NCI-H2107 (cell line): ENCODE measurements around the gene RBBP4.
"Not testable (repeated sequence)": the region's sequence is repeated elsewhere in the genome, so short reads cannot be mapped to it uniquely, and the experiment has no call there.

ENCODE experiments used
- DNase-seq: peaks from one replicate; lab custom pipeline; 2025; lab: John Stamatoyannopoulos, UW

RBBP4 gene

DNA sequence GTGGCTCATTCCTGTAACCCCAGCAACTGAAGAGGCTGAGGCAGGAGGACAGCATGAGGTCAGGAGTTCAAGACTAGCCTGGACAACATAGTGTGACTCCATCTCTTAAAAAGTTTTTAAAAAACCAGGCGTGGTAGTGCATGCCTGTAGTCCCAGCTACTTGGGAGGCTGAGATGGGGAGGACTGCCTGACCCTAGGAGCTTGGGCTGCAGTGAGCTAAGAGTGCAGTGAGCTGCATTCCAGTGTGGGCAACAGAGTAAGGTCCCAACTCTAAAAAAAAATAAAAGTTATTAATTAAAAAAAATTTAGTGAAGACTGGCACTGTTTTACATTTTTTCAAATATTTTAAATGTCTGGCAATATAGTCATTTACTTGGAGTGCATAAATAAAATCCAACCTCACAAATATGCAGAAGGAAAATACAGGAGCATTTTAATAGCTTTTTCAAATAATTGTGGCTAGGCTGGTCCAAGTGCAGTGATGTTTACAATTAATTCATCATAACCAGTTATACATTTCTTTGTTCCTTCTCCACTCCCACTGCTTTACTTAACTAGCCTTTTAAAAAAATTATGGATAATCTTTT, 11.4 kb upstream of the RBBP4 start:
- no peak for DNase-seq

DNA sequence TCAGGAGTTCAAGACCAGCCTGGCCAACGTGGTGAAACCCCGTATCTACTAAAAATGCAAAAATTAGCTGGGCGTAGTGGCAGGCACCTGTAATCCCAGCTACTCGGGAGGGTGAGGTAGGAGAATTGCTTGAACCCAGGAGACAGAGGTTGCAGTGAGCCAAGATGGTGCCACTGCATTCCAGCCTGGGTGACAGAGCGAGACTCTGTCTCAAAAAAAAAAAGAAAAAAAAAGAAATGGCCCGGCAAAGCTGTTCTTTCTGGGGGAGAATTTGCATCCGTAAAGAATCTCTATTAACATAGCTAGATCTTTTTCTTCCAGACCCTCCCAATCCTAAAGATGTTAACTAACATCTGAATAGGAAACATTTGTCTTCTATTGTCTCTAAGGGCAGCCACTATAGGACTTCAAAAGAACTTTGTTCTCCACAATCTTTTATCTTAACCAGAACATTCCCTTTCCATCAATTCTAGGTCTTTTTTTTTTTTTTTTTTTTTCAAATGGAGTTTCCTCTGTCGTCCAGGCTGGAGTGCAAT, 8.6 kb upstream of the RBBP4 start:
- DNase-seq: not testable (repeated sequence)

DNA sequence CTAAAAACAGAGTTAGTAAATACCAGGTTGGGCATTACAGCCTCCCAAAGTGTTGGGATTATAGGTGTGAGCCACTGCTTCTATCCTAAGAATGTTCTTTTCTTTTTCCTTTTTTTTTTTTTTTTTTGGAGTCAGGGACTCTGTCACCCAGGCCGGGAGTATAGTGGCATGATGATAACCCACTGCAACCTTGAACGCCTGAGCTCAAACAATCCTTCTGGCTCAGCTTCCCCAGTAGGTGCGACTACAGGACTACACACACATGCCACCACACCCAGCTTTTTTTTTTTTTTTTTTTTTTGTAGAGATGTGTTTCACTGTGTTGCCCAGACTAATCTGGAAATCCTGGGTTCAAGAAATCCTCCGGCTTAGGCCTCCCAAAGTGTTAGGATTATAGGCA, 6.6 kb upstream of the RBBP4 start:
- no peak for DNase-seq

DNA sequence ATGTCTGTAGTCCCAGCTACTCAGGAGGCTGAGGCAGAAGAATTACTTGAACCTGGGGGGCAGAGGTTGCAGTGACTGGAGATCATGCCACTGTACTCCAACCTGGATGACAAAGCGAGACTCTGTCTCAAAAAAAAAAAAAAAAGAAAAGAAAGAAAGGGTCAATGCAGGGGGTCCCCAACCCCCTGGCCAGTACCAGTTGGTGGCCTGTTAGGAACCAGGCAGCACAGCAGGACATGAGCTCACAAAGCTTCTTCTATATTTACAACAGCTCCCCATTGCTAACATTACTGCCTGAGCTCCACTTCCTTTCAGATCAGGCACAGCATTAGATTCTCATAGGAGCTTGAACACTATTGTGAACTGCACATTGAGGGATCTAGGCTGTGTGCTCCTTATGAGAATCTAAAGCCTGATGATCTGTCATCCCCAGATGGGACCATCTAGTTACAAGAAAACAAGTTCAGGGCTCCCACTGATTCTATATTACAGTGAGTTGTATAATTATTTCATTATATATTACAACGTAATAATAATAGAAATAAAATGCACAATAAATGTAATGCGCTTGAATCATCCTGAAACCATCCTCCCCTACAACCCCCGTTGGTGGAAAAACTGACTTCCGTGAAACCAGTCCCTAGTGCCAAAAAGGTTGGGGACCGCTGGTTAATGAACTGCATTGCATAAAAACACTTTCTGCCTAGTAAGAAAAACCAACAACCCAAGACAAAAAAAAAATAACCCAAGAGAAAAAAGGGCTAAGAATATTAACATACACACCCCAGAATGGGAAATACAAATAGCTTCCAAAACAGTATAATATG, 3.5 kb upstream of the RBBP4 start:
- no peak for DNase-seq

DNA sequence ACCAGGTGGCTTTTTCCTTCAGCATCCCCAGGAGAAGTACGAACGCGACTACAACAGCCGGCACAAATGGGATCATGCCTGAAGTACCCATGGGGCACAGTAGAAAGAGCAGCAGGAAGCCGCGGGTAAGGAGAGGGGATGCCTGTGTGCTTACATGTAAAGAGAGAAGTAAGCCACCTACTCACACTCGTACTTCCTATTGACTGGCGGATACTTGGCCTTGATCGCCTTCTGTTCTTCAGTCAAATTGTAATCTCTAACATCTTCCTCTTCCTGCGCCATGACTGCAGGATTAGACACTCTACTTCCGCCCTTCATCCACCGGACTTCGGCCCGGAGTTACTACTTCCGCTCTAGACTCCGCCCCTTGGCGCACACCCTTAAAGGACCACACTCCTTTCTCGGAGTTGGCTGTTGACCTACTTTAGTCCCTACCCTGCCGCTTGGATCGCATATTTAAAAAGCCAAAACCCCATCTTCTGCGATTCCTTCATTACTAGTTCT, 708 bp upstream of the RBBP4 start, which contains the start of gene ZBTB8OS:
Gene ZBTB8OS (minus strand): TSS at position 303 of the 504 bp plus-strand sequence. CDS start 21 bp downstream, at position 282.
- peak; percentile 78 for DNase-seq

DNA sequence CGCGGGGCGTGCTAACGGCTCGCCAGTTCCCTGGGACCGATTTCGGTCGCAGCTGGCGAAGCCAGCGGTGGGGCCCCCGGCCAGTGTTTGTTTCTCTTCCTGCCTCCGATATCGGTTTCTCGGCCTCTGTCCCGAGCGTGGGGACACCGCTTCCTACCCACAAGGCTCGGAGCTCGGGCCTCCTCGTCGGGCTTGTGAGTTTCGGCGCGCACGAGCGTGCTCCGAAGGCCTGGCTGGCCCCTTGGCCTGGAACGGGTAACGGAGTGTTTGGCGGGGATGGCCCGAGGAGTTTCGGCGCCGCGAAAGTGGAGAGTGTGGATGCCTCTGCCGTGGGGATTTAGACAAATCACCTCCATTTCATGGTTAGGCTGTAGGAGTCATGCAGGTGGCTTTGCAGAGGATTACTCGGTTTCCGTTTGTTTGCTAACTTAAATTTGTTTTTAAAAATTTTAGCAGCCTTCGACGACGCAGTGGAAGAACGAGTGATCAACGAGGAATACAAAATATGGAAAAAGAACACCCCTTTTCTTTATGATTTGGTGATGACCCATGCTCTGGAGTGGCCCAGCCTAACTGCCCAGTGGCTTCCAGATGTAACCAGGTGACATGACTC, 559 bp downstream of the RBBP4 start:
- no peak for DNase-seq

DNA sequence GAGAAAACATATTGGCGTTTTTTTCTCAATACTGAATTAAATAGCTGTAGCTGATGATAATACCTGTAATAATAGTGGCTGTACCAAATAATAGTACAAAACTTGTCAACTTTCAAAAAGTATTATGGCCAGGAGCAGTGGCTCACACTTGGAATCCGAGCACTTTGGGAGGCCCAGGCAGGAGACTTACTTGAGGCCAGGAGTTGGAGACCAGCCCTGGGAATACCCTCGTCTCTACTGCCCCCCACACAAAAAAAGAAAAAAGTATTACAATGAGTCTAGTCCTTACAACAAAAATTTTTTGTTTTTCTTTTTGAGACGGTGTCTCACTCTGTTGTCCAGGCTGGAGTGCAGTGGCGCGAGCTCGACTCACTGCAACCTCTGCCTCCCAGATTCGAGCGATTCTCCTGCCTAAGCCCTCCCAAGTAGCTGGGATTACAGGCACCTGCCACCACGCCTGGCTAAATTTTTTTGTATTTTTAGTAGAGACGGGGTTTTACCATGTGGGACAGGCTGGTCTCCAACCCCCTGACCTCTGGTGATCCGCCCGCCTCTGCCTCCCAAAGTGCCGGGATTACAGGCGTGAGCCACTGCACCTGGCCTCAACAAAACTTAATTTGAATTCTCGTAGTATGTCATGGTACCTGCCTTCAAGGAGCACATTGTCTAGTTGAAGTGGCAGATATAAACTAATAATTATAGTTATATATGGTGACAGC, 1.4 kb downstream of the RBBP4 start:
- DNase-seq: no peak

DNA sequence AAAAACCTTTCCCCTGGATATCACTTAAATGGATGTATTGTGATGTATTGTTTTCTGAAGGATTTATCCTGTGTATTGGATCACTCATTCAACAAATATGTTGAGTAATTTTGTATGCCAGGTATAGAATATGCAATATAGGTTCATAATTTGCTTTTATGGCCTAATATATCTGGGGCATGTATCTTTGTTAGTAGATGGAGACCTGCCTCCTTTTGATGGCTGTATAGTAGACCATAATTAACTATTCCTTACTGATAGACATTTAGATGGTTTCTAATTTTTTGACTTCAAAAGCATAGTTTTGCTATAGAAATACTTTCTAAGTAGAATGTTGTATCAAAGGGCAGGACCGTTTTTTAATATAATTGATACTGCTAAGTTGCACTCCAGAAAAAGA, 8.6 kb downstream of the RBBP4 start:
- DNase-seq: no peak

DNA sequence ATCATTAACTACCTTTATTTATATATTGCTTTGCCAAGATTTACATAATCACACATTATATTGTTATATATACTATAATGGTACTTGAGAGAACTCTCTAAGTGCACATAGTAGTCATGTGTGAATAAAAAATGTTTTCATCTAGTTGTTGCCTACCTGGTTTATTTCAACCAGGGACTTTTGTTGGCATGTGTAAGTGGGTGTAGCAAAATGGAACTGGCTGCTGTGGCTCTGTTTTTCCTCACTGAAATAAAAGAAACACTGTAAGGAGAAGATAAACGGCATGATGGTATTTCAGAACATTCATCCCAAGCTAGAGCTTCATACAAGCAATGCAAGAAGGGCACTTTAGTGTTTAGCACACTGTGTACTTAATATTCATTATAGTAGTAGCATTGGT, 14.9 kb downstream of the RBBP4 start:
- no peak for DNase-seq

DNA sequence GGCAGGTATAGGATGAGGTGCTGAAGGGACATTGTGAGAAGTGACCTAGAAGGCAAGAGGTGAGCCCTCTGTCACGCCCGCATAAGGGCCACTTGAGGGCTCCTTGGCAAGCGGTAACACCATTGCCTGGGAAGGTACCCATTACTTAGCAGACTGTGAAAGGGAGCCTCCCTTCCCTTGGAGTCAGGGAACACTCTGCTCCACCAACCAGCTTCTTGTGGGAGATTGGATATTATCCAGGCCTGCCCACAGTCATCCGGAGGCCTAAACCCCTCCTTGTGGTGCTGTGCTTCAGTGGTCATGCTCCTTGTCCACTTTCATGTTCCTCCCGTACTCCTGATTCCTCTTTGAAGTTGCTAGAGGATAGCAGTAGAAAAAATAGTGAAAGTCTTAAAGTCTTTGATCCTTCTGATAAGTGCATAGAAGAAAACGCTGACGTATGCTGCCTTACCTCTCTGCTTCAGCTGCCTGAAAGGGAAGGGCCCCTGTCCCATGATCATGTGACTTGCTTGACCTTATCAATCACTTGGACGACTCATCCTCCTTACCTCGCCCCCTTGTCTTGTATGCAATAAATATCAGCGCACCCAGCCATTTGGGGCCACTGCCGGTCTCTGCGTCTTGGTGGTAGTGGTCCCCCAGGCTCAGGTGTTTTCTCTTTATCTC, 16.0 kb downstream of the RBBP4 start:
- DNase-seq: no peak

DNA sequence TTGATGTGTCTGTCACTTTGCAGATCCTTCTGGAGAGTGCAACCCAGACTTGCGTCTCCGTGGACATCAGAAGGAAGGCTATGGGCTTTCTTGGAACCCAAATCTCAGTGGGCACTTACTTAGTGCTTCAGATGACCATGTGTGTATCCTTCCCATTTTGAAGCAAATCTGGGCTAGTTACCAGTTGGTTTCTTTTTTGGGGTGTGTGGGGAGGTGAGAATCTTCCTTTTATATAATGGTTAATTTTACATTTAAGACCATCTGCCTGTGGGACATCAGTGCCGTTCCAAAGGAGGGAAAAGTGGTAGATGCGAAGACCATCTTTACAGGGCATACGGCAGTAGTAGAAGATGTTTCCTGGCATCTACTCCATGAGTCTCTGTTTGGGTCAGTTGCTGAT, 17.7 kb downstream of the RBBP4 start:
- not testable (repeated sequence) for DNase-seq

DNA sequence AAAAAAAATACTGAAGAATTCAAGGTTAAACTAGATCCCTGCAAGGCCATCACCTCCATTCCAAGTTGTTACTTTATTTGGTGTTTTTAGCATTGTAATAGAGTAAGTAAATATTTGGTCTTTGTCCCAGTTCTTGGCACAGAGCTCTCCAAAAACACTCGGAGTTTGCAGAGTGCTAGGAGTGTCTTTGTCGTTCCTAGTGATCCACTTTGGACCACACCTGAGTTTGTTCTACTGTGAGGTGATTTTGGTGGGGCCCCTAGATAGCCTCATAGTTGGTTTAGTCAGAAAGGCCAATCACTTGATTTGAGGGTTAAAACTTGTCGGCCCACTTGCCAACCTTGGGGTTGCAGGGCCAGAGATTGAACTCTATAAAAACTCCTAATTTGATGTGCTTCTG, 25.9 kb downstream of the RBBP4 start:
- DNase-seq: no peak

DNA sequence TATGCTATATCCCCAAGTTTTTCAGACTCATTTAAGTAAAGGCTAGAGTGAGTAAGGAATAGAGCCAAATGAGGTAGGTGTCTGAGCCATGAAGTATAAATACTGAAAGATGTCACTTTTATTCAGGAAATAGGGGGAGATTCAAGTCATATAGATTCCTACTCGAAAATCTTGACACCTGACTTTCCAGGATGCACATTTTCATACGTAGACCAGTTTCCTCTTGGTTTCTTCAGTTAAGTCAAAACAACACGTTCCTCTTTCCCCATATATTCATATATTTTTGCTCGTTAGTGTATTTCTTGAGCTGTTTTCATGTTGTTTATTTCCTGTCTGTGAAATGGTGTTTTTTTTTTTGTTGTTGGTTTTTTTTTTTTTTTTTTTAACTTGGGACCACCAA, 29.0 kb downstream of the RBBP4 start:
- not testable (repeated sequence) for DNase-seq

DNA sequence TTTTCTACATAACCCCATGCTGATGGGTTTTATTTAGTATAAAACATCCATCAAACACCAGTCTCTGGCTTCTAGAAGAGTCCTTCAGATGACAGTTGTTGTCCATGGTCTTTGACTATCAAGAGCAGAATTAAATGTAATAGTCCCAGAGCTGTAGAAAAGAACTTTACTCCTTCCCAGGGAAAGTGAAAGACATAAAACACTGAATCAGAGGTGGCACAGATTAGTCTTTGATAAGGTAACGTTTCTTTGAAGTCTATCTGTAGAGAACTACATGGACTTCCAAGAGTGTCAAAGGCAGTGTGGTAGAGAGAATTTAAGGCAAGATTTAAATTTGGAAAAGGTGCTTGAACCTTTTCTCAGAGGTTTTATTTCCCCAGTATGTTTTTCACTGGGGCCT, 29.6 kb downstream of the RBBP4 start:
- DNase-seq: no peak

DNA sequence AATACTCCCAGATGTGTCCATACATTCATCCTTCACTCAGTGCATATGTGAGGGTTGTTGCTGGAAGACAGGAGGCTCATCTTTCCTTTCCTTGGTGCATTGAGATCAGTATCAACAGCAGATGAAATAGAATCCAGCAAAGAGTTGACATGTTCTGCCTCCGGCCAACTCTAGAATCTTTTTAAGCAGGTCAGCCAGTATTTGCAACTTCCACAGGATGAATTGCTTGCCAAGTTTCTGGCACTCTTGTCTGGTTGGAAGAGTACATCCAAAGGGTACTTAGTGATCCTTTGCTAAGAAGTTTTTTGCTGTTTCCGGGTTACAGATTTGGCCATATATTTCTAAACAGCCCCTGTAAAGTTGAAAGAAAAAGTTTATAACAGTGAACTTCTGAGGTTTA, 30.5 kb downstream of the RBBP4 start:
- no peak for DNase-seq

DNA sequence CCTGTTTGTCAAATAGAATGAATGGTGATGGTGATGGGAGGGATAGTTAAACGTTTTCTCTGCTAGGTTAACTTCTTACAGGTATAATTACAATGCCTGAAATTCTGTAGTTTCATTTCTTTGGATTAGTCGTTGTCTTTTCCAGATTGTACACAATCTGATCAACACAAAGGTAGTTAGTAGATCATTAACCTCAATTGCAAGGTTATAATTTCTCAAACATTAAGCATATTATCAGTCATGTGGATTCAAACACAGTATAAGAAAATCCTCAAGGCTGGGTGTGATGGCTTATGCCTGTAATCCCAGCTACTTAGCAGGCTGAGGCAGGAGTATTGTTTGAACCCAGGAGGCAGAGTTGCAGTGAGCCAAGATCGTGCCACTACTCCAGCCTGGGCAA, 31.0 kb downstream of the RBBP4 start:
- DNase-seq: no peak

DNA sequence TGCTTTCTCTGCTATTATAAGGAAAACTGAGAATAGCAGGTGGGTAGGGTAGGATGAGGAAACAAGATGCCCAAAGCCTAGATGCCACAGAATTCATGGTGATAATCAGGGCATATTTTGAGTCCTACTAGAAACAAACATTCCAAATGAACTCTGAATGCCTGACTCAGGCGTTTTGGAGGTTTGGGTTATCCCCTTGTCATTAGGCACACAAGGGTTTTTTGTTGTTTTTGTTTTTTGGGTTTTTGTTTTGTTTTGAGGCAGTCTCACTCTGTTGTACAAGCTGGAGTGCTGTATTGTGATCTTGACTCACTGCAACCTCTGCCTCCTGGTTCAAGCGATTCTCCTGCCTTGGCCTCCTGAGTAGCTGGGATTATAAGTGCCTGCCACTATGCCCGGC, 32.4 kb downstream of the RBBP4 start:
- no peak for DNase-seq

DNA sequence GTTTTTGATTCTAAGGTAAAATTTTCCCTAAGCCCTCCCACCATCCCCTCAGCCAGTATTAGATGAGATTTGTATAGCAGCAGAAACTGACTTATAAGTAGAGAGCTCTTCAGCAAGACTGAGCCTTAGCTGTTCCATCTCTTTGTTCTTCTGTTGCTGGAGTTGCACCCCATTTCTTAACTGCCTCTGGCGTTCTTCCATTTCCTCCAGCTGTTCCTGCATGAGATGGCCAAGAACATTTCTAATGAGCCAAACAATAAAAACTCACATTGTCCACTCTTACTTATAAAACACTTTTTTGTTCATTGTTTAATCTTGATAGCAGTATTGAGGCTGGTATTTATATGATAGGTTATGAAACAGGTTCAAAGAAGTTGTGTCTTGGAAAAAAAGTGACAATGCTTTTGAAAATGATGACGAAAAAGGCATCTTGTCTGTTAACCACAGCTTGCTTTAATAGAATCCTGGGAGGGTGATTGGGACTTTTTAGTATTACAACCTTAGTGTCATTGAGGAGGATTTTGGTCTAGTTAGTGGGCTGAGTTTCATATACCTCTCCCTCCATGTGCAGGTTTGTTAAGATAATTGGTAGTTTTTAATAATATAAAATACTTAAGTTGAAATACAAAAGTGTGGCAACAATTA, 33.3 kb downstream of the RBBP4 start:
- DNase-seq: no peak

DNA sequence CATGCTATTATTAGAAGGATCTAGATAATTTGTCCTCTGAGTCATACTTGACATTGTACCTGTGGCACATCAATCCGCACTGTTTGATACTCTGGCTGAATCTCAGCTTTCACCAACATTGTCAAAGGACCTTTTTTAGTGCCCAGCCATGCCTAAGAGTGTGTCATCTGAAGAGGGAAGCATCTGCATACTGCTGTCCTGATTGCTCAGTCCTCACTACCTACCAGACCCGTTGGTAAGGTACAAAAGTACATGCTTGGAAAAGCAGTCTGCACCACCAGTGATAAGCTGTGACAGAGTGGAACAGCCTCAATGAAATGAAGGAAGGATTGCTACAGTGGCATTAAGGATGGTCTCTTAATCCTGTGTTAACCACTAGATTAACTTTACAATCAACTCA, 34.5 kb downstream of the RBBP4 start:
- DNase-seq: no peak

DNA sequence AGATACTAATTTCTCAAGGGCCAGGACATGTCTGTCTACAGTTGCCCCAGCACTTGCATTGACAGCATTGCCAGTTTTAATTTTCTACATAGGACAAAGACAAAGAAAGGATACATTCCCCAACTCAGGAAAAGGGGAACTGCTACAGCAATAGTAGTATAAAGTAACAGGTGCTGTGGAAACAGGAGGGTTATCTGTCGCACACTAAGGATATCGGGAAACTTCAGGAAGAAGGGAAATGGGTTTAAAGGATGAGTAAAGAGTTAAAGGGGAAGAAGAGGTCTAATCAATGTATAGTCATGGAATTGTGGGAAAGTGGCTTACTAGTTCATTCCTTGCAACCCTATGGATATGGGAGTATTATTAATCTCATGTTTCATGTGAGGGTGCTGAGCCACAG, 35.4 kb downstream of the RBBP4 start:
- no peak for DNase-seq
